Activated CD8-positive, alpha-beta T cell treated with anti-CD3 and anti-CD28 coated beads, Interleukin-2, amount 10 ng/mL, durations not matched to agents 7 days and 5 days (primary cell): Measurements from ENCODE around the gene YARS1. TPM values are rescaled to one million over a fixed set of nuclear protein-coding genes. Genes with fewer than 3 reads are reported as not detected.

ENCODE experiments used
- ATAC-seq: fragments of 150-1000 bp; cut with Tn5 transposase; one replicate; pipeline ENCODE4 v1.10.0; 2021; ENCODE audit warnings: moderate library complexity
- CTCF ChIA-PET: fragments of 350-600 bp; sonication (Branson Sonifier 250); formaldehyde crosslinking; loops from one replicate; lab custom pipeline; 2021; ENCODE audit warnings: antibody characterized with exemption; lab: Charles Lee
- POLR2A ChIA-PET: fragments of 350-600 bp; sonication (Branson Sonifier 250); formaldehyde crosslinking; loops from one replicate; lab custom pipeline; 2021; ENCODE audit warnings: antibody characterized with exemption; lab: Charles Lee
- DNase-seq: peaks from one replicate; pipeline ENCODE4 v3.0.0-alpha.2; 2020
- H3K27ac Mint-ChIP-seq: one replicate; pipeline ENCODE4 v1.8.0; 2021; ENCODE audit warnings: mild to moderate bottlenecking, mixed read lengths
- H3K27me3 Mint-ChIP-seq: one replicate; pipeline ENCODE4 v1.8.0; 2021; ENCODE audit warnings: low read depth, mixed read lengths
- H3K36me3 Mint-ChIP-seq: one replicate; pipeline ENCODE4 v1.8.0; 2021; ENCODE audit warnings: low read depth, mixed read lengths
- H3K4me1 Mint-ChIP-seq: one replicate; pipeline ENCODE4 v1.8.0; 2021; ENCODE audit warnings: low read depth, mixed read lengths
- H3K4me3 Mint-ChIP-seq: one replicate; pipeline ENCODE4 v1.8.0; 2021; ENCODE audit warnings: mild to moderate bottlenecking, mixed read lengths
- H3K9me3 Mint-ChIP-seq: one replicate; pipeline ENCODE4 v1.8.0; 2022; ENCODE audit warnings: mixed read lengths; ENCODE audit not compliant: insufficient read depth
- total RNA-seq, 2 experiments: library from RNA; stranded (reverse); gene quantifications; one replicate each; pipeline ENCODE4 v1.2.3, GENCODE V29; 2021

Gene YARS1
- total RNA-seq, result 100 to 1,000 TPM; 175 to 189 TPM

GRCh38 chr1:32817159-32817814 lies at the start of gene YARS1, which contains the start of gene S100PBP:
TSS of gene YARS1 (minus strand) at chr1:32817358. CDS start at chr1:32817244, 114 bp downstream.
TSS of gene S100PBP (plus strand) at chr1:32817653. CDS start at chr1:32826100, 8,447 bp downstream.
- no peaks in the 10 kb centered on the region for H3K9me3 Mint-ChIP-seq
- POLR2A ChIA-PET, result interaction anchor here (0.6 to 3.2 kb wide), 8 partner anchors 12 to 435 kb away, joined by 3 to 22 read pairs (median 4); partner anchors contain the start of gene RBBP4
- peaks cover 55% of the 10 kb centered on the region for H3K4me1 Mint-ChIP-seq
- CTCF ChIA-PET, result interaction anchor here (0.9 kb wide), 1 partner anchor 105 kb away, joined by 3 read pairs; no protein-coding TSS in a partner anchor
- peaks cover 50% of the 10 kb centered on the region for H3K36me3 Mint-ChIP-seq
- ATAC-seq, result peak; percentile 94
- H3K27me3 Mint-ChIP-seq, result no peaks in the 10 kb centered on the region
- peak within 1 kb of the TSS; percentile 84 for H3K4me3 Mint-ChIP-seq
- DNase-seq, result peak; percentile 100
- peak within 1 kb of the TSS; percentile 94 for H3K27ac Mint-ChIP-seq

- DNase-seq (no peak), ATAC-seq (no peak)
- POLR2A ChIA-PET, result interaction anchor here (0.6 kb wide), 2 partner anchors 103 to 312 kb away, joined by 3 read pairs; no protein-coding TSS in a partner anchor
- Mint-ChIP-seq H3K4me1 (peaks cover 2% of the 10 kb centered on the region), H3K4me3 (no peak overlapping the region), H3K27me3 (peaks cover 13% of the 10 kb centered on the region), H3K36me3 (peaks cover 18% of the 10 kb centered on the region), H3K9me3 (no peaks in the 10 kb centered on the region), H3K27ac (no peak overlapping the region)
- CTCF ChIA-PET, result interaction anchor here (1.5 kb wide), 1 partner anchor 153 kb away, joined by 5 read pairs; no protein-coding TSS in a partner anchor
These were observed 48.7 kb upstream of the YARS1 start for GRCh38 chr1:32865639-32866405.

GRCh38 chr1:32864375-32865019 lies 47.3 kb upstream of the YARS1 start:
- POLR2A ChIA-PET, result no interaction called here
- DNase-seq, result no peak
- no peak overlapping the region for H3K4me3 Mint-ChIP-seq
- no peaks in the 10 kb centered on the region for H3K9me3 Mint-ChIP-seq
- H3K4me1 Mint-ChIP-seq, result no peaks in the 10 kb centered on the region
- no peak overlapping the region for H3K27ac Mint-ChIP-seq
- CTCF ChIA-PET, result interaction anchor here (2.6 kb wide), 1 partner anchor 152 kb away, joined by 8 read pairs; no protein-coding TSS in a partner anchor
- H3K27me3 Mint-ChIP-seq, result peaks cover 4% of the 10 kb centered on the region
- H3K36me3 Mint-ChIP-seq, result peaks cover 23% of the 10 kb centered on the region
- ATAC-seq, result no peak

GRCh38 chr1:32863881-32864245 lies 46.7 kb upstream of the YARS1 start:
- ATAC-seq (no peak), DNase-seq (no peak)
- no peak overlapping the region for H3K4me3 Mint-ChIP-seq
- no peaks in the 10 kb centered on the region for H3K4me1 Mint-ChIP-seq
- H3K27me3 Mint-ChIP-seq, result no peaks in the 10 kb centered on the region
- H3K27ac Mint-ChIP-seq, result no peak overlapping the region
- POLR2A ChIA-PET, result no interaction called here
- no peaks in the 10 kb centered on the region for H3K9me3 Mint-ChIP-seq
- CTCF ChIA-PET, result interaction anchor here (1.5 to 2.6 kb wide), 3 partner anchors 8 to 152 kb away, joined by 6 to 8 read pairs (median 7); no protein-coding TSS in a partner anchor
- peaks cover 25% of the 10 kb centered on the region for H3K36me3 Mint-ChIP-seq

- Mint-ChIP-seq H3K27ac (no peak overlapping the region), H3K27me3 (no peaks in the 10 kb centered on the region), H3K4me1 (no peaks in the 10 kb centered on the region), H3K9me3 (no peaks in the 10 kb centered on the region), H3K4me3 (no peak overlapping the region), H3K36me3 (peaks cover 29% of the 10 kb centered on the region)
- no peak for ATAC-seq
- DNase-seq, result no peak
- ChIA-PET CTCF (interaction anchor here (1.5 to 2.6 kb wide), 3 partner anchors 8 to 151 kb away, joined by 6 to 8 read pairs (median 7); no protein-coding TSS in a partner anchor), POLR2A (no interaction called here)
These were observed 46.2 kb upstream of the YARS1 start for GRCh38 chr1:32863218-32863880.

- no peak for DNase-seq
- Mint-ChIP-seq H3K4me1 (no peaks in the 10 kb centered on the region), H3K4me3 (no peak overlapping the region), H3K27me3 (no peaks in the 10 kb centered on the region), H3K9me3 (no peaks in the 10 kb centered on the region), H3K36me3 (peaks cover 36% of the 10 kb centered on the region), H3K27ac (no peak overlapping the region)
- ATAC-seq, result no peak
- CTCF ChIA-PET, result interaction anchor here (1.5 to 2.6 kb wide), 3 partner anchors 9 to 150 kb away, joined by 6 to 8 read pairs (median 7); no protein-coding TSS in a partner anchor
- POLR2A ChIA-PET, result no interaction called here
These were observed 44.9 kb upstream of the YARS1 start for GRCh38 chr1:32861904-32862695.

- H3K4me1 Mint-ChIP-seq, result no peaks in the 10 kb centered on the region
- no peak overlapping the region for H3K27ac Mint-ChIP-seq
- no peak overlapping the region for H3K4me3 Mint-ChIP-seq
- no peaks in the 10 kb centered on the region for H3K27me3 Mint-ChIP-seq
- peaks cover 45% of the 10 kb centered on the region for H3K36me3 Mint-ChIP-seq
- no peak for DNase-seq
- CTCF ChIA-PET, result interaction anchor here (1.4 kb wide), 1 partner anchor 16 kb away, joined by 5 read pairs; no protein-coding TSS in a partner anchor
- H3K9me3 Mint-ChIP-seq, result no peaks in the 10 kb centered on the region
- no peak for ATAC-seq
- POLR2A ChIA-PET, result no interaction called here
These were observed 43.4 kb upstream of the YARS1 start for GRCh38 chr1:32860566-32860965.

- CTCF ChIA-PET, result interaction anchor here (1.1 to 1.4 kb wide), 2 partner anchors 17 to 148 kb away, joined by 3 to 5 read pairs; no protein-coding TSS in a partner anchor
- ATAC-seq, result no peak
- H3K27me3 Mint-ChIP-seq, result no peaks in the 10 kb centered on the region
- no peak overlapping the region for H3K4me3 Mint-ChIP-seq
- peaks cover 46% of the 10 kb centered on the region for H3K36me3 Mint-ChIP-seq
- DNase-seq, result no peak
- no peaks in the 10 kb centered on the region for H3K9me3 Mint-ChIP-seq
- no peaks in the 10 kb centered on the region for H3K4me1 Mint-ChIP-seq
- POLR2A ChIA-PET, result no interaction called here
- H3K27ac Mint-ChIP-seq, result no peak overlapping the region
These were observed 42.8 kb upstream of the YARS1 start for GRCh38 chr1:32859915-32860314.

GRCh38 chr1:32858791-32859190 lies 41.6 kb upstream of the YARS1 start:
- Mint-ChIP-seq H3K4me1 (no peaks in the 10 kb centered on the region), H3K4me3 (no peak overlapping the region), H3K9me3 (no peaks in the 10 kb centered on the region), H3K27ac (no peak overlapping the region), H3K36me3 (peaks cover 55% of the 10 kb centered on the region), H3K27me3 (no peaks in the 10 kb centered on the region)
- no peak for DNase-seq
- ChIA-PET CTCF (no interaction called here), POLR2A (interaction anchor here (0.6 kb wide), 1 partner anchor 487 kb away, joined by 3 read pairs; no protein-coding TSS in a partner anchor)
- ATAC-seq, result no peak

GRCh38 chr1:32858136-32858535 lies 41.0 kb upstream of the YARS1 start:
- peaks cover 59% of the 10 kb centered on the region for H3K36me3 Mint-ChIP-seq
- POLR2A ChIA-PET, result interaction anchor here (0.6 kb wide), 1 partner anchor 78 kb away, joined by 4 read pairs; no protein-coding TSS in a partner anchor
- H3K27ac Mint-ChIP-seq, result no peak overlapping the region

More at GRCh38 chr1:32858136-32858535, 41.0 kb upstream of the YARS1 start:
- H3K9me3 Mint-ChIP-seq, result no peaks in the 10 kb centered on the region
- ATAC-seq, result no peak
- H3K27me3 Mint-ChIP-seq, result no peaks in the 10 kb centered on the region
- CTCF ChIA-PET, result no interaction called here
- no peak overlapping the region for H3K4me3 Mint-ChIP-seq
- H3K4me1 Mint-ChIP-seq, result no peaks in the 10 kb centered on the region
- no peak for DNase-seq
